Smooth muscle cell (in vitro differentiated cells): ENCODE results near the gene LDLRAD4. TPM values are rescaled to one million over a fixed set of nuclear protein-coding genes. Genes with fewer than 3 reads are reported as not detected.

Experiments used
- DNase-seq: peaks from one replicate; lab custom pipeline; 2025; ENCODE audit not compliant: unreplicated experiment; lab: John Stamatoyannopoulos, UW
- H2AFZ ChIP-seq: fragments of 200-600 bp; sonication (generic); 2 replicates; pipeline ENCODE4 v1.6.0; 2016; ENCODE audit warnings: antibody characterized with exemption, low read depth, mild to moderate bottlenecking
- H3F3A ChIP-seq: fragments of 200-600 bp; sonication (generic); 2 replicates; pipeline ENCODE4 v1.6.0; 2017; ENCODE audit warnings: antibody characterized with exemption, low read depth
- H3K27ac ChIP-seq: fragments of 200-600 bp; sonication (generic); 2 replicates; pipeline ENCODE4 v1.5.1; 2016; ENCODE audit warnings: low read depth, mild to moderate bottlenecking
- H3K27me3 ChIP-seq: fragments of 200-600 bp; sonication (generic); 2 replicates; pipeline ENCODE4 v1.6.1; 2016; ENCODE audit warnings: low read depth, mild to moderate bottlenecking
- H3K36me3 ChIP-seq: fragments of 200-600 bp; sonication (generic); 2 replicates; pipeline ENCODE4 v1.5.1; 2016; ENCODE audit warnings: low read depth
- H3K4me1 ChIP-seq: fragments of 200-600 bp; sonication (generic); 2 replicates; pipeline ENCODE4 v1.5.1; 2016; ENCODE audit warnings: low read depth
- H3K4me2 ChIP-seq: fragments of 200-600 bp; sonication (generic); 2 replicates; pipeline ENCODE4 v1.6.0; 2016; ENCODE audit warnings: mild to moderate bottlenecking
- H3K4me3 ChIP-seq: fragments of 200-600 bp; sonication (generic); 2 replicates; pipeline ENCODE4 v1.5.1; 2016; ENCODE audit warnings: mild to moderate bottlenecking
- H3K79me2 ChIP-seq: fragments of 200-600 bp; sonication (generic); 2 replicates; pipeline ENCODE4 v1.6.0; 2016; ENCODE audit warnings: low read depth, mild to moderate bottlenecking
- H3K9ac ChIP-seq: fragments of 200-600 bp; sonication (generic); 2 replicates; pipeline ENCODE4 v1.6.0; 2016; ENCODE audit warnings: low read depth
- H3K9me3 ChIP-seq: fragments of 200-600 bp; sonication (generic); replicated peaks from 2 replicates; pipeline ENCODE4 v1.5.1; 2016; ENCODE audit warnings: low read depth
- H4K20me1 ChIP-seq: fragments of 200-600 bp; sonication (generic); 2 replicates; pipeline ENCODE4 v1.6.0; 2016; ENCODE audit warnings: low read depth
- CTCF ChIP-seq: fragments of 200-600 bp; sonication (generic); IDR thresholded peaks from 2 replicates; pipeline ENCODE4 v1.5.1; 2017; ENCODE audit warnings: borderline replicate concordance, mild to moderate bottlenecking, antibody characterized with exemption; ENCODE audit not compliant: insufficient read depth, poor library complexity, severe bottlenecking
- WGBS: methylation state at CpG from one replicate; pipeline ENCODE4 v1.1.7; 2016; ENCODE audit warnings: low lambda C conversion rate; 5-methylcytosine and 5-hydroxymethylcytosine counted together
- polyA plus RNA-seq: library from polyadenylated mRNA; unstranded; fragments of >200 nt; fragmentation: Nextera tagmentation; extraction: Ambion mirVana; gene quantifications from 2 replicates; pipeline ENCODE4 v1.2.1, GENCODE V29; 2016
- total RNA-seq: library from RNA; depleted of rRNA; stranded (reverse); fragments of >200 nt; gene quantifications from 2 replicates; pipeline ENCODE4 v1.2.3, GENCODE V29; 2014

LDLRAD4 gene
- total and polyA plus RNA-seq, 2 experiments from 2014 or later: 36.2 to 48.3 TPM

DNA sequence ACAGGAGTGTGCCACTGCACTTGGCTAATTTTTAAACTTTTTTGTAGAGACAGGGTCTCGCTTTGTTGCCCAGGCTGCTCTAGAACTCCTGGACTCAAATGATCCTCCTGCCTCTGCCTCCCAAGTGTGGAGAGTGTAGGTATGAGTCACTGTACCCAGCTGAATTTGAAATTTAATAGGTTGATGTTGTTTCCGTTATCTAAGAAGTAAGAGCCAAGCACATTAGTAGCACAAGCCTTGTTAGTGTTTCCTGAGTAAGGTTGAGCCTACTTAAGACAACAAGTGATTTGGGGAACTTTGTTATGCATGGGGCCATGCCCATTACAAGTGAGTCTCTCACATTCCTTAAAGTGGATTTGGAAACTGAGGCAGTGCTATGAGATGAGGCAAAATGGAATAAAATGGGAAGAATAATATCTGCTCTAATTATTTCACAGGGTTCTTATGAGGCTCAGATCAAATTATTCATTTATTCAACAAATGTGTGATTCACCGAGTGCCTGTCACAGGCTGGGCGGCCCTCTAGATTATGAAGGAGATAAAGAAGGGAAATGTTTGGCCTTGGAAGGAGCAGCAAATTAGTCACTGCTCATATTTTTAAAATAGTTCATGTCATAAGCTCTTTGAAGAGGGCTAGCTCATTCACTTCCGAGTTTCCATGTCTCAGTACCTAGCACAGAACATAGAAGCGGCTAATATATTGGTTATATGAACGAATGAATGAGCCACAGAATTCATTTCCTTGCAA, 217.2 kb downstream of the LDLRAD4 start:
- Histone ChIP-seq H4K20me1 (peaks cover 5% of the 10 kb centered on the region), H3K4me2 (peak overlapping the region; percentile 48), H3K4me3 (no peak overlapping the region), H3K4me1 (peaks cover 4% of the 10 kb centered on the region), H2AFZ (no peak overlapping the region), H3F3A (peaks cover 15% of the 10 kb centered on the region), H3K79me2 (peaks cover 21% of the 10 kb centered on the region), H3K36me3 (no peaks in the 10 kb centered on the region), H3K27ac (peak overlapping the region; percentile 81), H3K27me3 (no peaks in the 10 kb centered on the region), H3K9ac (peak overlapping the region; percentile 30), H3K9me3 (no peaks in the 10 kb centered on the region)
- no peak for DNase-seq
- WGBS: 51% methylated on average over 7 of the region's 7 CpGs
- TF ChIP-seq CTCF: no peak

DNA sequence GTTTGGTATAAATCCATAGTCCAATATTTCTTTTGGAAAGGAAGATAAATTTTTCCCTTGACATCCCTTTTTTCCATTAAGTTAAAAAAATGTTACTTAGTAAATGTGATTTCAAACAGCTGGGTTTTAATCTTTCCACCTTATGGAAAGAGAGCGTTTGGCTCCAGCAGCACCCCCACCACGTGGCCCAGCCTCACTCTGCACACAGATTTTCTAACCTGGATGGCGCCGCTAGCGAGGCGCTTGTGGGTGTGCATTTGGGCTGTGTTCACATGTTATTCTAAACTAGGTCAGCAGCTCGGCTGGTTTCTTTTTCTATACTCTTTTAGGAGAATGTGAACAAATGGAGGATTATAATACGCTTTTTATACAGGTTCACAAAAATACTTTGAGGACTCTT, 218.0 kb downstream of the LDLRAD4 start:
- Histone ChIP-seq H3K36me3 (no peaks in the 10 kb centered on the region), H3K9ac (peak overlapping the region; percentile 30), H3K4me2 (peak overlapping the region; percentile 48), H3K27ac (peak overlapping the region; percentile 81), H3K4me1 (peaks cover 4% of the 10 kb centered on the region), H3K4me3 (no peak overlapping the region), H3K79me2 (peaks cover 18% of the 10 kb centered on the region), H2AFZ (no peak overlapping the region), H3K27me3 (no peaks in the 10 kb centered on the region), H4K20me1 (peaks cover 5% of the 10 kb centered on the region), H3F3A (peaks cover 15% of the 10 kb centered on the region), H3K9me3 (no peaks in the 10 kb centered on the region)
- 94% methylated on average over 8 of the region's 8 CpGs for WGBS
- no peak for TF ChIP-seq CTCF
- no peak for DNase-seq

DNA sequence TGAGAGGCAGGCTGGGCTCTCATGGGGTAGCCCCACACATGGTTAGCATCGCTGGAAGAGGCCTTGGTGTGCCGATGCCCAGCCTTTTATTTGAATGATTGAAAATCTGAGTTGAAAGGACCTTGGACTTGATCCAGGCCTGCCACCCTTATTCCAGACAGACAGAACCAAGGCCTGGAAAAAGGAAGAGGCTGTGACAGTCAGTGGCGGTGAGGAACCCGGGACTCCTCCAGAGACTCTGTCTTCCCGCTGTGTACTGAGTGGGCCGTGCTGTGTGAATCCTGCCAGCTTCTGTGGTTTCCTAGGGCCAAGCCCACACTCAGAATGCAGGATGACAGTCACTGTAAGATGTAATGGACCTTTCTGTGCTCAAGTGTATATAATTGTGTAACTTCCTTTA, 218.5 kb downstream of the LDLRAD4 start:
- Histone ChIP-seq H3K27ac (peak overlapping the region; percentile 81), H2AFZ (no peak overlapping the region), H3K27me3 (no peaks in the 10 kb centered on the region), H3K4me3 (no peak overlapping the region), H3K4me1 (peaks cover 4% of the 10 kb centered on the region), H3K9me3 (no peaks in the 10 kb centered on the region), H4K20me1 (peaks cover 5% of the 10 kb centered on the region), H3K79me2 (peaks cover 18% of the 10 kb centered on the region), H3K4me2 (peak overlapping the region; percentile 48), H3F3A (peaks cover 15% of the 10 kb centered on the region), H3K36me3 (no peaks in the 10 kb centered on the region), H3K9ac (peak overlapping the region; percentile 30)
- 67% methylated on average over 6 of the region's 6 CpGs for WGBS
- no peak for DNase-seq
- no peak for TF ChIP-seq CTCF
